Measurements from ENCODE around the gene ELF4. TPM values are rescaled to one million over a fixed set of nuclear protein-coding genes. Genes with fewer than 3 reads are reported as not detected.
A peak's percentile ranks its signal among the peaks of the same experiment; 100 is the strongest.

Gene ELF4
- total and polyA plus RNA-seq, 2 donors (not counting 1 experiment from before 2014, with no cell fraction given), result 9.9 to 13.7 TPM

- H3K4me3 ChIP-seq (replicated peaks in 1 of 4; ENCODE audit: control extremely low read depth in 1 of 4, insufficient read depth in 1 of 4, low read depth in 3 of 4, low read length in 4 of 4), result no peak overlapping the region
- peaks cover 2% of the 10 kb centered on the region for H3K36me3 ChIP-seq (ENCODE audit: control insufficient read depth, insufficient read depth, low read length)
- no peaks in the 10 kb centered on the region for H3K9me3 ChIP-seq (ENCODE audit: control insufficient read depth, insufficient read depth, low read depth, low read length)
- no peaks in the 10 kb centered on the region for H3K4me1 ChIP-seq (ENCODE audit: control insufficient read depth, extremely low read depth, insufficient read depth, low read length)
- H3K27me3 ChIP-seq (ENCODE audit: control insufficient read depth, insufficient read depth, low read length), result no peaks in the 10 kb centered on the region
- TF ChIP-seq CTCF (conservative IDR thresholded peaks at IDR 0.05 in 1 of 2, IDR thresholded peaks at IDR 0.05 in 1 of 2; ENCODE audit: low read depth in 1 of 2, low read length in 2 of 2) (no peak), EZH2 (IDR thresholded peaks at IDR 0.05; ENCODE audit: low read length, missing control alignments) (no peak)
- H2AFZ ChIP-seq (ENCODE audit: low read length), result no peak overlapping the region
- no peak overlapping the region for H3K9ac ChIP-seq (ENCODE audit: insufficient read depth, low read length)
- H3K79me2 ChIP-seq (ENCODE audit: control insufficient read depth, insufficient read depth, low read length), result no peaks in the 10 kb centered on the region
- H3K4me2 ChIP-seq (ENCODE audit: extremely low read depth, insufficient read depth, low read length), result no peak overlapping the region
- no peaks in the 10 kb centered on the region for H4K20me1 ChIP-seq (ENCODE audit: control insufficient read depth, extremely low read depth, insufficient read depth, low read length)
- H3K27ac ChIP-seq (ENCODE audit: insufficient read depth, low read length), result no peak overlapping the region
- DNase-seq (ENCODE audit: low read depth in 2 of 2), result peak in 1 of 2 donors; percentile 14
Observed at GRCh38 chrX:130039847-130040246, 70.5 kb downstream of the ELF4 start.

GRCh38 chrX:130034178-130034577 is 76.1 kb downstream of the ELF4 start:
- TF ChIP-seq CTCF (conservative IDR thresholded peaks at IDR 0.05 in 1 of 2, IDR thresholded peaks at IDR 0.05 in 1 of 2; ENCODE audit: low read depth in 1 of 2, low read length in 2 of 2), result no peak
- no peaks in the 10 kb centered on the region for H3K9me3 ChIP-seq (ENCODE audit: control insufficient read depth, insufficient read depth, low read depth, low read length)
- no peak overlapping the region for H3K4me2 ChIP-seq (ENCODE audit: extremely low read depth, insufficient read depth, low read length)
- no peaks in the 10 kb centered on the region for H3K27me3 ChIP-seq (ENCODE audit: control insufficient read depth, insufficient read depth, low read length)
- no peak overlapping the region for H3K9ac ChIP-seq (ENCODE audit: insufficient read depth, low read length)
- no peak overlapping the region for H2AFZ ChIP-seq (ENCODE audit: low read length)
- H3K4me1 ChIP-seq (ENCODE audit: control insufficient read depth, extremely low read depth, insufficient read depth, low read length), result no peaks in the 10 kb centered on the region
- H3K36me3 ChIP-seq (ENCODE audit: control insufficient read depth, insufficient read depth, low read length), result peaks cover 3% of the 10 kb centered on the region
- no peaks in the 10 kb centered on the region for H3K79me2 ChIP-seq (ENCODE audit: control insufficient read depth, insufficient read depth, low read length)
- H3K27ac ChIP-seq (ENCODE audit: insufficient read depth, low read length), result no peak overlapping the region
- DNase-seq (ENCODE audit: low read depth in 2 of 2), result no peak
- H3K4me3 ChIP-seq (replicated peaks in 1 of 4; ENCODE audit: control extremely low read depth in 1 of 4, insufficient read depth in 1 of 4, low read depth in 3 of 4, low read length in 4 of 4), result no peak overlapping the region
- no peaks in the 10 kb centered on the region for H4K20me1 ChIP-seq (ENCODE audit: control insufficient read depth, extremely low read depth, insufficient read depth, low read length)

- Histone ChIP-seq H3K4me3 (replicated peaks in 1 of 4; ENCODE audit: control extremely low read depth in 1 of 4, insufficient read depth in 1 of 4, low read depth in 3 of 4, low read length in 4 of 4) (no peak overlapping the region), H3K79me2 (ENCODE audit: control insufficient read depth, insufficient read depth, low read length) (no peaks in the 10 kb centered on the region), H3K4me2 (ENCODE audit: extremely low read depth, insufficient read depth, low read length) (no peak overlapping the region), H2AFZ (ENCODE audit: low read length) (no peak overlapping the region), H3K9me3 (ENCODE audit: control insufficient read depth, insufficient read depth, low read depth, low read length) (no peaks in the 10 kb centered on the region), H3K36me3 (ENCODE audit: control insufficient read depth, insufficient read depth, low read length) (peaks cover 4% of the 10 kb centered on the region), H3K27me3 (ENCODE audit: control insufficient read depth, insufficient read depth, low read length) (no peaks in the 10 kb centered on the region), H3K27ac (ENCODE audit: insufficient read depth, low read length) (no peak overlapping the region), H3K9ac (ENCODE audit: insufficient read depth, low read length) (no peak overlapping the region), H3K4me1 (ENCODE audit: control insufficient read depth, extremely low read depth, insufficient read depth, low read length) (no peaks in the 10 kb centered on the region), H4K20me1 (ENCODE audit: control insufficient read depth, extremely low read depth, insufficient read depth, low read length) (no peaks in the 10 kb centered on the region)
- no peak for TF ChIP-seq CTCF (conservative IDR thresholded peaks at IDR 0.05 in 1 of 2, IDR thresholded peaks at IDR 0.05 in 1 of 2; ENCODE audit: low read depth in 1 of 2, low read length in 2 of 2)
- TF ChIP-seq EZH2 (IDR thresholded peaks at IDR 0.05; ENCODE audit: low read length, missing control alignments), result no peak
- no peak for DNase-seq (ENCODE audit: low read depth in 2 of 2)
Observed at GRCh38 chrX:130032552-130032951, 77.7 kb downstream of the ELF4 start.
